B cell (primary cell): ENCODE data around the gene C19orf12.

Experiments
- EZH2 ChIP-seq: IDR thresholded peaks from 2 replicates; pipeline ENCODE4 v1.6.1; 2012; ENCODE audit warnings: borderline replicate concordance, low read depth, mild to moderate bottlenecking, moderate library complexity, low read length; ENCODE audit not compliant: insufficient read depth, poor library complexity, severe bottlenecking
- TF ChIP-seq, protein P1 (sequence below): fragments of 200-600 bp; IDR thresholded peaks from one replicate; pipeline ENCODE4 v1.8.0; 2022; ENCODE audit warnings: antibody characterized with exemption, mild to moderate bottlenecking

DNA sequence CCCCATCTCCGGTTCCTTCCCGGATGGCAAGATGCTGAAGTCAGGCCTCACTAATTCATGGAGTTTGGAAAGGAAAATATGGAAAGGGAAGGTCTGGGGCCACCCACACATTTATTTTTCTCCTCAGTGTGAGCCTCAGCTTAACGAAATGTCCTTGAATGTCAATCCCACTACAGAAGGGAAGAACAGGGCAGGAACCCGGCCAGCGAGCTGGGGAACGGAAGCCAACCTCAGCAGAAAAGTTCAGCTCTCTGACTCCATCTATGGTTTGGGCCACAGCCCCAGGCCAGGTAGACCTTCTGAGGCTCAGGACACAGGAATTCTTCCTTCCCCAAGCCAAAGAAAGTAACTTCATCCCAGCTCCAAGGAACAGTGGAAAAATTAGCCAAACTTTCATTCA, 8.4 kb downstream of the C19orf12 start:
- TF ChIP-seq EZH2: no peak
- TF ChIP-seq, protein P1, sequence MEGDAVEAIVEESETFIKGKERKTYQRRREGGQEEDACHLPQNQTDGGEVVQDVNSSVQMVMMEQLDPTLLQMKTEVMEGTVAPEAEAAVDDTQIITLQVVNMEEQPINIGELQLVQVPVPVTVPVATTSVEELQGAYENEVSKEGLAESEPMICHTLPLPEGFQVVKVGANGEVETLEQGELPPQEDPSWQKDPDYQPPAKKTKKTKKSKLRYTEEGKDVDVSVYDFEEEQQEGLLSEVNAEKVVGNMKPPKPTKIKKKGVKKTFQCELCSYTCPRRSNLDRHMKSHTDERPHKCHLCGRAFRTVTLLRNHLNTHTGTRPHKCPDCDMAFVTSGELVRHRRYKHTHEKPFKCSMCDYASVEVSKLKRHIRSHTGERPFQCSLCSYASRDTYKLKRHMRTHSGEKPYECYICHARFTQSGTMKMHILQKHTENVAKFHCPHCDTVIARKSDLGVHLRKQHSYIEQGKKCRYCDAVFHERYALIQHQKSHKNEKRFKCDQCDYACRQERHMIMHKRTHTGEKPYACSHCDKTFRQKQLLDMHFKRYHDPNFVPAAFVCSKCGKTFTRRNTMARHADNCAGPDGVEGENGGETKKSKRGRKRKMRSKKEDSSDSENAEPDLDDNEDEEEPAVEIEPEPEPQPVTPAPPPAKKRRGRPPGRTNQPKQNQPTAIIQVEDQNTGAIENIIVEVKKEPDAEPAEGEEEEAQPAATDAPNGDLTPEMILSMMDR: no peak
